ENCODE data around the gene TP53BP2. TPM values are rescaled to one million over a fixed set of nuclear protein-coding genes. Genes with fewer than 3 reads are reported as not detected.

Gene TP53BP2
- total RNA-seq, 1 donor from 2014 or later: 22.6 TPM

Other genes with a start within 250 kb of the TP53BP2 start
- under 0.01 and 0.26 TPM in 2 replicates for gene CAPN8, start 180.2 kb downstream of the TP53BP2 start, total RNA-seq
- 353 and 526 TPM in 2 replicates for gene CAPN2, start 133.4 kb downstream of the TP53BP2 start, total RNA-seq

Measured in bronchial epithelial cell (primary cell).